Ureter (tissue), 1 donor: Measurements from ENCODE around the gene RHOXF2B. TPM values are rescaled to one million over a fixed set of nuclear protein-coding genes. Genes with fewer than 3 reads are reported as not detected.

Experiments used
- total RNA-seq: library from RNA; stranded (reverse); gene quantifications from one replicate; pipeline ENCODE4 v1.2.4, GENCODE V29; 2023
- donor health status: DM: yes; HTN: yes; CAD: no.

Gene RHOXF2B
- total RNA-seq, 1 donor from 2014 or later, result not detected

Other genes starting within 250 kb of the RHOXF2B start
- 7.0 TPM for gene UPF3B, start 224.7 kb downstream of the RHOXF2B start, total RNA-seq
- 13.0 TPM for gene RNF113A, start 206.0 kb downstream of the RHOXF2B start, total RNA-seq
- 71.7 TPM for gene NDUFA1, start 205.9 kb downstream of the RHOXF2B start, total RNA-seq
- gene AKAP14, start 181.8 kb downstream of the RHOXF2B start, total RNA-seq, result not detected
- 8.0 TPM for gene NKAP, start 133.9 kb downstream of the RHOXF2B start, total RNA-seq
- not detected for gene RHOXF1, start 38.2 kb upstream of the RHOXF2B start, total RNA-seq
- not detected for gene RHOXF2, start 80.9 kb upstream of the RHOXF2B start, total RNA-seq
- gene ZBTB33, start 173.1 kb upstream of the RHOXF2B start, total RNA-seq, result 15.2 TPM
- 2.1 TPM for gene TMEM255A, start 233.8 kb upstream of the RHOXF2B start, total RNA-seq